Esophagus squamous epithelium (tissue), 4 donors: ENCODE measurements around the gene C1QTNF6.

ENCODE experiments used
- POLR2A ChIP-seq, 4 donors: fragments of 450-650 bp; IDR thresholded peaks; one replicate each; pipeline ENCODE4 v1.6.1; 2017; ENCODE audit warnings: antibody characterized with exemption in 4 of 4, mild to moderate bottlenecking in 4 of 4, moderate library complexity in 3 of 4
- TF ChIP-seq, protein P1 (sequence below), 6 experiments: fragments of 450-650 bp in 4 of 6; fragments of 200-600 bp in 2 of 6; sonication (generic) in 2 of 6; IDR thresholded peaks; one replicate each; pipeline ENCODE4 v1.5.1; 2016 to 2019; ENCODE audit warnings: antibody characterized with exemption in 6 of 6, mild to moderate bottlenecking in 4 of 6, moderate library complexity in 4 of 6

DNA sequence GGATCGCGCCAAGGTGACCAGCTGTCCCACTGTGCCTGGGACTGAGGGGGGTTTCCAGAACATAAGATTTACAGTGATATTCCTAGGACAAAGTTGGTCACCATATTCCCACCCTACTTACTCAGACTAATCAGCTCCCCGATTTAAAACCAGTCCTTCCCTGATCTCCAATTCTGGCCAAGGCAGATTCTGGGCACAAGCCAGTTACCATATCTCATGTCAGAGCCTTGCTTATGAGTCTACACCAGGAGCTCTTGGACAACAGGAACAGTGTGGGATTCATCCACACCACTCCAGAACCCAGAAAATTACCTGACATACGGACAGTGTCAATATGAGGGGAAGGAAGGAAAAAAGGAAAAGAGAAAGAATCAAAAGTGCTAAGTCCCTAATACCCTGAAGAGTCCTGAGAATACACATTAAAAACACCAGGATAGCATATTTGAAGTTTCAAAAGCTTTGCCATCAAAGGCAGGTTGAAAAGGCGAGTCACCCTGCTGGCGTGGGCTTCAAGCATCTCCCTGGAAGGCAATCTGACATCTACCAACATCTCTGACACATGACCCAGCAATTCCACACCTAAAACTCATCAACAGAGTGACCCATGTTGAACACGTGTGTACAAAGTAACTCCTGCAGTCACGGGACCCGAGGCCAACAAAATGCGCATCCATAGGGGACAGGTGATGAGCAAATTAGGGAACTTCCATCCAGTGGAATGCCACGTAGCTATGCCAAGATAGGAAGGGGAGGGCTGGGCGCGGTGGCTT, 30.3 kb downstream of the C1QTNF6 start:
- TF ChIP-seq, protein P1, sequence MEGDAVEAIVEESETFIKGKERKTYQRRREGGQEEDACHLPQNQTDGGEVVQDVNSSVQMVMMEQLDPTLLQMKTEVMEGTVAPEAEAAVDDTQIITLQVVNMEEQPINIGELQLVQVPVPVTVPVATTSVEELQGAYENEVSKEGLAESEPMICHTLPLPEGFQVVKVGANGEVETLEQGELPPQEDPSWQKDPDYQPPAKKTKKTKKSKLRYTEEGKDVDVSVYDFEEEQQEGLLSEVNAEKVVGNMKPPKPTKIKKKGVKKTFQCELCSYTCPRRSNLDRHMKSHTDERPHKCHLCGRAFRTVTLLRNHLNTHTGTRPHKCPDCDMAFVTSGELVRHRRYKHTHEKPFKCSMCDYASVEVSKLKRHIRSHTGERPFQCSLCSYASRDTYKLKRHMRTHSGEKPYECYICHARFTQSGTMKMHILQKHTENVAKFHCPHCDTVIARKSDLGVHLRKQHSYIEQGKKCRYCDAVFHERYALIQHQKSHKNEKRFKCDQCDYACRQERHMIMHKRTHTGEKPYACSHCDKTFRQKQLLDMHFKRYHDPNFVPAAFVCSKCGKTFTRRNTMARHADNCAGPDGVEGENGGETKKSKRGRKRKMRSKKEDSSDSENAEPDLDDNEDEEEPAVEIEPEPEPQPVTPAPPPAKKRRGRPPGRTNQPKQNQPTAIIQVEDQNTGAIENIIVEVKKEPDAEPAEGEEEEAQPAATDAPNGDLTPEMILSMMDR (IDR thresholded peaks at IDR 0.05): no peak
- no peak for TF ChIP-seq POLR2A (IDR thresholded peaks at IDR 0.05)
